Caco-2 (cell line): Measurements from ENCODE around the gene GPR139. TPM values are rescaled to one million over a fixed set of nuclear protein-coding genes. Genes with fewer than 3 reads are reported as not detected.

Source experiments
- BruUV-seq: library from RNA; stranded (reverse); fragments of 400-500 nt; replicated peaks from 2 replicates; lab custom pipeline; 2021; lab: Mats Ljungman, UMichigan
- CTCF ChIA-PET: fragments of 300-600 bp; sonication (Branson Sonifier 250); formaldehyde crosslinking; loops from one replicate; lab custom pipeline; 2022; ENCODE audit warnings: antibody characterized with exemption; lab: Charles Lee
- POLR2A ChIA-PET: fragments of 300-600 bp; sonication (Branson Sonifier 250); formaldehyde crosslinking; loops from one replicate; lab custom pipeline; 2022; ENCODE audit warnings: antibody characterized with exemption; lab: Charles Lee
- DNase-seq, 2 experiments: peaks; one replicate each; pipeline versions ENCODE4 v3.0.0 to v3.0.0-alpha.2; 2020 to 2022
- H3K27me3 ChIP-seq: replicated peaks from 2 replicates; pipeline ENCODE4 v1.6.0; 2011; ENCODE audit warnings: low read length; ENCODE audit not compliant: control insufficient read depth, insufficient read depth
- H3K36me3 ChIP-seq: 2 replicates; pipeline ENCODE4 v1.5.1; 2011; ENCODE audit warnings: low read length; ENCODE audit not compliant: control insufficient read depth, insufficient read depth
- H3K4me1 ChIP-seq: fragments of 250-450 bp; sonication (Bioruptor Pico); 2 replicates; pipeline ENCODE4 v1.5.1; 2020; ENCODE audit warnings: mild to moderate bottlenecking
- H3K4me3 ChIP-seq: 2 replicates; pipeline ENCODE4 v1.5.1; 2011; ENCODE audit warnings: low read depth, mild to moderate bottlenecking, control low read depth, low read length
- H3K9me3 ChIP-seq: fragments of 250-450 bp; sonication (Bioruptor Pico); 2 replicates; pipeline ENCODE4 v1.5.1; 2020; ENCODE audit warnings: mild to moderate bottlenecking, moderate library complexity
- H3K27ac Mint-ChIP-seq: one replicate; pipeline ENCODE4 v1.8.0; 2022; ENCODE audit warnings: mixed read lengths; ENCODE audit not compliant: unreplicated experiment
- H3K27me3 Mint-ChIP-seq: one replicate; pipeline ENCODE4 v1.8.0; 2022; ENCODE audit warnings: mixed read lengths; ENCODE audit not compliant: insufficient read depth, unreplicated experiment
- H3K36me3 Mint-ChIP-seq: one replicate; pipeline ENCODE4 v1.8.0; 2022; ENCODE audit warnings: mild to moderate bottlenecking, mixed read lengths; ENCODE audit not compliant: insufficient read depth, unreplicated experiment
- H3K4me1 Mint-ChIP-seq: one replicate; pipeline ENCODE4 v1.8.0; 2022; ENCODE audit warnings: low read depth, mixed read lengths; ENCODE audit not compliant: unreplicated experiment
- H3K4me3 Mint-ChIP-seq: one replicate; pipeline ENCODE4 v1.8.0; 2022; ENCODE audit warnings: mild to moderate bottlenecking, moderate library complexity, mixed read lengths; ENCODE audit not compliant: unreplicated experiment
- H3K9me3 Mint-ChIP-seq: one replicate; pipeline ENCODE4 v1.8.0; 2022; ENCODE audit warnings: mixed read lengths; ENCODE audit not compliant: unreplicated experiment
- intact Hi-C: fragments of 100-400 bp; cut with micrococcal nuclease; formaldehyde crosslinking; loops from one replicate; pipeline ENCODE4 v1.10.0; 2022; ENCODE audit not compliant: unreplicated experiment
- total RNA-seq: library from RNA; stranded (reverse); gene quantifications from 2 replicates; pipeline ENCODE4 v1.2.3, GENCODE V29; 2022
- TF ChIP-seq, protein P1 (sequence below), 2 experiments: fragments of 200-600 bp in 1 of 2; IDR thresholded peaks; 1 replicate in 1 of 2; 2 replicates in 1 of 2; pipeline versions ENCODE4 v1.5.1 to v1.8.0; 2011 to 2022; ENCODE audit warnings: antibody characterized with exemption in 1 of 2, control low read depth in 1 of 2, inconsistent platforms in 1 of 2, low read depth in 1 of 2, low read length in 1 of 2, mild to moderate bottlenecking in 1 of 2, moderate library complexity in 1 of 2; ENCODE audit not compliant: insufficient read depth in 1 of 2, severe bottlenecking in 1 of 2, unreplicated experiment in 1 of 2

The GPR139 gene
- total RNA-seq, 1 experiment from 2014 or later, result not detected

DNA sequence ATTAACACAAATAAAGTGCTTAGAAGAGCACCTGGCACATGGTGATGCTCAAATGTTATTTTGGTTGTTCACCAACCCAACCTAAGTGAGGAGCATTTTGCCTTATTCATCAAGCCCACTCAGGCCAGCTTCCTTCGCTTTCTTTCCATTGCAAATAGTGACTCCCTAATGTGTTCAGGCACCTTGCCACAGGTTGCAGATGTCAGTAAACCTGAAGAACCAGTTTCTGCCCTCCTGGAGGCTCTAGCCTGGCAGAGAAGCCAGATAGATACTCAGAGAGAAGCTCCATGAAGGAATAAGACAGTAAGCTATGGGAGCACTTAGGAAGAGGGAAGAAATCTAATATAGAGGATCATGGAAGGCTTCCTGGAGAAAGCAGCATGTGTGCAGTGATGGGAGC lies 23.9 kb downstream of the GPR139 start:
- Mint-ChIP-seq H3K27ac (no peak overlapping the region), H3K27me3 (peaks cover 16% of the 10 kb centered on the region), H3K9me3 (no peaks in the 10 kb centered on the region), H3K4me1 (no peaks in the 10 kb centered on the region), H3K4me3 (no peak overlapping the region), H3K36me3 (no peaks in the 10 kb centered on the region)
- ChIA-PET CTCF (no interaction called here), POLR2A (no interaction called here)
- DNase-seq, result no peak
- no peaks in the 10 kb centered on the region for H3K9me3 ChIP-seq
- TF ChIP-seq, protein P1, sequence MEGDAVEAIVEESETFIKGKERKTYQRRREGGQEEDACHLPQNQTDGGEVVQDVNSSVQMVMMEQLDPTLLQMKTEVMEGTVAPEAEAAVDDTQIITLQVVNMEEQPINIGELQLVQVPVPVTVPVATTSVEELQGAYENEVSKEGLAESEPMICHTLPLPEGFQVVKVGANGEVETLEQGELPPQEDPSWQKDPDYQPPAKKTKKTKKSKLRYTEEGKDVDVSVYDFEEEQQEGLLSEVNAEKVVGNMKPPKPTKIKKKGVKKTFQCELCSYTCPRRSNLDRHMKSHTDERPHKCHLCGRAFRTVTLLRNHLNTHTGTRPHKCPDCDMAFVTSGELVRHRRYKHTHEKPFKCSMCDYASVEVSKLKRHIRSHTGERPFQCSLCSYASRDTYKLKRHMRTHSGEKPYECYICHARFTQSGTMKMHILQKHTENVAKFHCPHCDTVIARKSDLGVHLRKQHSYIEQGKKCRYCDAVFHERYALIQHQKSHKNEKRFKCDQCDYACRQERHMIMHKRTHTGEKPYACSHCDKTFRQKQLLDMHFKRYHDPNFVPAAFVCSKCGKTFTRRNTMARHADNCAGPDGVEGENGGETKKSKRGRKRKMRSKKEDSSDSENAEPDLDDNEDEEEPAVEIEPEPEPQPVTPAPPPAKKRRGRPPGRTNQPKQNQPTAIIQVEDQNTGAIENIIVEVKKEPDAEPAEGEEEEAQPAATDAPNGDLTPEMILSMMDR (IDR thresholded peaks at IDR 0.05; ENCODE audit: insufficient read depth in 1 of 2, low read depth in 1 of 2, low read length in 1 of 2, severe bottlenecking in 1 of 2, unreplicated experiment in 1 of 2), result no peak
- no peak overlapping the region for H3K4me3 ChIP-seq
- intact Hi-C loops, result no loop called here
- no peaks in the 10 kb centered on the region for H3K36me3 ChIP-seq
- no peaks in the 10 kb centered on the region for H3K4me1 ChIP-seq
- no TSS peak for BruUV-seq
- H3K27me3 ChIP-seq, result no peaks in the 10 kb centered on the region

DNA sequence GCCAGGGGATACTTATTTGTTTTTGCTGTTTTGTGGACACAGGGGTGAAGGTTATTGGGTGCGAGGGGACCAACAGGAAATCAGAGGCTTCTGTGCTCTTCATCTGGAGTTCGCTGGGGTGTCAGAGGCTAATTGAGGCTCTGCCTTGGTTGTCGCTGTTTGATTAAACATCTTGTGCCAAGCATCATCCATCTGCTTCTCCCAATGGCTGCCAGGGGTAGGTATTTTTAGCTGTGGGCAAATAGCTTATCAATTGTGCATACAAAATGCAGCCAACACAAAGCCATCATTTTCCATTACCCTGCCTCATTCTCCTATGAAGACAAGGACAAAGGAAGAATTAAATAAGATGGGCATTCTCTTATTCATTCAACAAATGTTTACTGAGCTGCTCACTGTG lies 27.8 kb downstream of the GPR139 start:
- H3K9me3 Mint-ChIP-seq, result no peaks in the 10 kb centered on the region
- H3K4me1 ChIP-seq, result no peaks in the 10 kb centered on the region

DNA sequence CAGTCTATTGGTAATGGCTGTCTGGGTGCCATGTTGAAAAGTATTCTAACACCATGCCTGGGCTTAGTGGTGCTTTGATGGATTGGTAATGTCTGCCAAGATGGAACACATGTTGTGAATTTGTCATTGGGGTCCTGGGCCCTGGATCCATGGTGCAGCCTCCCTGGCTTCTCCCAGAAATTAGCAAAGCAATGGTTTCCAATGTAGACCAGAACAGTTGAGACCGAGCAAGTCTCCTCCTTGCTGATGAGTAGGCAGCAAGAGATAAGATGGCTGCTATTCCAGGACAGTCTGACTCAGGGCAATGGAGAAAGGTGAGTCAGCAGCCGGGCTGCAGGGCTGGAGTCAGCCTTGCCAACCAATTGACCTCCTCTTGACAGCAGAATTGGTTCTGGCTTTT lies 30.8 kb downstream of the GPR139 start:
- ChIA-PET CTCF (no interaction called here), POLR2A (no interaction called here)
- H3K4me3 Mint-ChIP-seq, result no peak overlapping the region
- Histone ChIP-seq H3K27me3 (no peaks in the 10 kb centered on the region), H3K36me3 (no peaks in the 10 kb centered on the region), H3K4me3 (no peak overlapping the region), H3K4me1 (no peaks in the 10 kb centered on the region), H3K9me3 (no peaks in the 10 kb centered on the region)
- no peaks in the 10 kb centered on the region for H3K9me3 Mint-ChIP-seq
- no peak for DNase-seq
- H3K27me3 Mint-ChIP-seq, result peaks cover 8% of the 10 kb centered on the region
- no peaks in the 10 kb centered on the region for H3K4me1 Mint-ChIP-seq
- BruUV-seq, result no TSS peak
- TF ChIP-seq, protein P1 (IDR thresholded peaks at IDR 0.05; ENCODE audit: insufficient read depth in 1 of 2, low read depth in 1 of 2, low read length in 1 of 2, severe bottlenecking in 1 of 2, unreplicated experiment in 1 of 2), result no peak
- no peak overlapping the region for H3K27ac Mint-ChIP-seq
- intact Hi-C loops, result no loop called here
- H3K36me3 Mint-ChIP-seq, result no peaks in the 10 kb centered on the region

More for the DNA sequence above, 27.8 kb downstream of the GPR139 start:
- TF ChIP-seq, protein P1 (IDR thresholded peaks at IDR 0.05; ENCODE audit: insufficient read depth in 1 of 2, low read depth in 1 of 2, low read length in 1 of 2, severe bottlenecking in 1 of 2, unreplicated experiment in 1 of 2), result no peak
- ChIA-PET POLR2A (no interaction called here), CTCF (interaction anchor here (1.0 kb wide), 1 partner anchor 340 kb away, joined by 3 read pairs; no protein-coding TSS in a partner anchor)
- H3K4me1 Mint-ChIP-seq, result no peaks in the 10 kb centered on the region
- H3K36me3 ChIP-seq, result no peaks in the 10 kb centered on the region
- no peak overlapping the region for H3K27ac Mint-ChIP-seq
- H3K9me3 ChIP-seq, result no peaks in the 10 kb centered on the region
- no peak for DNase-seq
- H3K27me3 ChIP-seq, result no peaks in the 10 kb centered on the region
- no peaks in the 10 kb centered on the region for H3K36me3 Mint-ChIP-seq
- H3K4me3 Mint-ChIP-seq, result no peak overlapping the region
- no TSS peak for BruUV-seq
- peaks cover 14% of the 10 kb centered on the region for H3K27me3 Mint-ChIP-seq
- H3K4me3 ChIP-seq, result no peak overlapping the region
- intact Hi-C loops, result no loop called here
